Left colon (tissue), 2 donors: ENCODE results near the gene ACHE. TPM values are rescaled to one million over a fixed set of nuclear protein-coding genes. Genes with fewer than 3 reads are reported as not detected.

Experiments
- ATAC-seq: fragments of 200-7000 bp; cut with Tn5 transposase; one replicate; pipeline ENCODE4 v1.9.1; 2020; ENCODE audit warnings: mild to moderate bottlenecking, moderate library complexity
- DNase-seq, 2 donors: peaks; one replicate each; pipeline ENCODE4 v3.0.0-alpha.2; 2020
- intact Hi-C, 2 donors: fragments of 100-400 bp; cut with DNase I in 1 of 2; cut with micrococcal nuclease in 1 of 2; formaldehyde crosslinking; loops; one replicate each; pipeline versions ENCODE4 v1.11.2 to v1.14.0; 2022; cut with DNase I, micrococcal nuclease
- total RNA-seq, 2 donors: library from RNA; stranded (reverse); fragmentation: NEBNext Ultra II Directional; extraction: Animal tissue kit (Norgen Biotek cat#: 25700); gene quantifications; one replicate each; pipeline ENCODE4 v1.2.1, GENCODE V29; 2021
- donor health status: DM: no; HTN: no; CAD: no.
- donor health status: DM: yes; HTN: yes; CAD: no.

Gene ACHE
- total RNA-seq, 2 donors from 2014 or later: 18.4 to 29.2 TPM

DNA sequence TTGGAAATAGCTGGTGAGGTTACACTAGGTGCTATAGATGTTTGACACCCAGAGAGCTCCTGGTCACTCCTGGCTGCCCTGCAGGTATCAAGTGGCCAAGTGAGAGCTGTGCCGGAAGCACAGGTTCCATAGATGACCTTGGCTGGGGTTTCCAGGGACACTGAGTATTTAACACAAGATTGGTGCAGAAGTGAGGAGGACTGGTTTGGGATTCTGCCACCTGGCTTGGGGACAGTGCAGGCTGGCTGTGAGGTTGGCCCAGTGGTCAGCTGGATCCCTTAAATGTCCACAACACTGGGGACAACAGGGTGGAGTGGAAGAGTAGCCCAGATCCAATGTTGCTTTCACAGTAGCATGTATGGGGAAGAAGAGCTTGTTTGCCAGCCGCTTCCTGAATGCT lies 5.3 kb upstream of the ACHE start:
- intact Hi-C loops: loop anchor here in 1 of 2 donors (5.0 kb wide), 1 partner anchor 156 kb away; no protein-coding TSS in a partner anchor
- DNase-seq (no peak), ATAC-seq (no peak)

DNA sequence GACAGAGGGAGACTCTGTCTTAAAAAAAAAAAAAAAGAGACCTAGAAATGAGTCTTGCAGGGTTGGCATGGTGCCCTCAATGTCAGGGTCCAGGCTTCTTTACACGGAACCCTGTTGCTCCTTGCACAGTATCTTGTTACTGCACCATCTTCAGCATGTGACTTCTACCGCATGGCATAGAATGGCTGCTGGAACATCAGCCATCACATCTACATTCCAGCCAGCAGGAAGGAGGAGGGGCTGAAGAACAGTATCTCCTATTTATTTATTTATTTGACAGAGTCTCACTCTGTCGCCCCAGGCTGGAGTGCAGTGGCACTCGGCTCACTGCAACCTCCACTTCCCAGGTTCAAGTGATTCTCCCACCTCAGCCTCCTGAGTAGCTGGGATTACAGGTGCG lies 3.7 kb upstream of the ACHE start:
- ATAC-seq (no peak), DNase-seq (no peak)
- intact Hi-C loops: loop anchor here in 1 of 2 donors (10.0 kb wide), 1 partner anchor 165 kb away; no protein-coding TSS in a partner anchor

DNA sequence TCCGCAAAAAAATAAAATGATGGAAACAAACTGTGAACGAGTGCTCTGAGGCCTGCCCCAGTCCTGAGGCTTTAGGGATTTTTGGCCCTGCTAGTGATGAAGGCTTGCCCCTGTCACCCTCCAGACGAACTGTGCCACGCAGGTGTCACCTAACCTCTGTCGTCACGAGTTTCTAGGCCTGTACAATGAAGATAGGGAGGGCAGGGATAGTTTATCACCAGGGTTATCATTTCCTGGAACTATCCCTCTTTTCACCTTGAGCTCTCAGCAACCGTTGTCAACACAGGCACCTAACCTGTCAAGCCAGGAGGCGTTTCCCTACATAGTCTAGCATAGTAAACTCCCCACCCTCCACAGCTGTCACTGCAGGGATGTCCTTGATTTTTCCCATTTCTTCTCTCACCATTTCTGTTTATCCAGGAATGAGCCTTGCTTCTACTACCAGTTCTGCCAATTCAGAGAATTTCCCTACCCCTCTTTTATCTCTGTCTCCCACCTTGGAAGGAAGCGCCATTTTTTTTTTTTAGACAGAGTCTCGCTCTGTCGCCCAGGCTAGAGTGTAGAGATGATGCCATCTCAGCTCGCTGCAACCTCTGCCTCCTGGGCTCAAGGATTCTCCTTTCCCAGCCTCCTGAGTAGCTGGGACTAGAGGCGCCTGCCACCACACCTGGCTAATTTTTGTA lies 2.2 kb upstream of the ACHE start:
- ATAC-seq: peak; percentile 67
- peak; percentile 60 to 78 for DNase-seq
- intact Hi-C loops: loop anchor here in 1 of 2 donors (10.0 kb wide), 1 partner anchor 167 kb away; no protein-coding TSS in a partner anchor

DNA sequence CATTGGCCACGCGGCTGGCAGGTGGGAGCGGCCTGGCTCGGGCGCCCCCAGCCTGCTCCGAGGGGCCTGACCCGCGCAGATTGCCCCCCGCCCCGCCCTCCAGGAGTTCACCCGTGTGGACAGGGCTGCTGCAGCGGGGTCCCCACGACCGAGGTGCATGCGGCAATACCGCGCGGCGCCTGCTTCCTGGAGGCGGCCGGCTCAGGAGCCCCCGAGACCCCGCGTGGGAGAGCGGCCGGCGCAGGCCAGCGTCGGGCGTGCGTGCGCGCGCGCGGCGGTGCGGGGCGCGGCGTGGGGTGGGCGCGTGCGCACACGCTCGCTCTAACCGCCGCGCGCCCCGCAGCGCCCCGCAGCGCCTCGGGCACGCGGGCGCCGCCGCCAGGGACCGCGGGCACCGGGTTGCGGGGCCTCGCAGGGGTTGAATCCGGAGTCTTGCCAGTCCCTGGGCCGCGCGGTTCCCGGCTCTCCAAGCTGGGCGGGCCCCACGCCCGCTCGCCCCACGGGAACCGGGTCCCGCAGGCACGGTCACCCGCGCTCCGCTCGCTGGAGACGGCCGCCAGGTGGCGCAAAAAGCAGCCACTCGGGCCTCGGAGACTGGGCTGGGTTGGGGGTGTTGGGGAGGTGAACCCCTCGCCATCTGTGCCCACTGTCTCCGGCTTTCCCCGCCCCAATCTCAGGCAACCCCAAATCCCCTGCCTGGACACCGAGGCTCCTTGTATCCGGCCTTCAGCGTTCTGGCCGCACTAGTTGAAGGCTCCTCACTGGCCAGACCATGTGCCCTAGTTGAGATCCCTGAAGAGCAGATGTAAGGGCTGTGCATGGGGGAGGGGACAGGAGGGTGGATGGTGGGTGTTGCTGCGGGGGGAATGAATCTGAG lies 1.3 kb upstream of the ACHE start:
- ATAC-seq (peak; percentile 45), DNase-seq (peak in 1 of 2 donors; percentile 71)
- intact Hi-C loops: loop anchor here in 1 of 2 donors (10.0 kb wide), 1 partner anchor 168 kb away; no protein-coding TSS in a partner anchor

DNA sequence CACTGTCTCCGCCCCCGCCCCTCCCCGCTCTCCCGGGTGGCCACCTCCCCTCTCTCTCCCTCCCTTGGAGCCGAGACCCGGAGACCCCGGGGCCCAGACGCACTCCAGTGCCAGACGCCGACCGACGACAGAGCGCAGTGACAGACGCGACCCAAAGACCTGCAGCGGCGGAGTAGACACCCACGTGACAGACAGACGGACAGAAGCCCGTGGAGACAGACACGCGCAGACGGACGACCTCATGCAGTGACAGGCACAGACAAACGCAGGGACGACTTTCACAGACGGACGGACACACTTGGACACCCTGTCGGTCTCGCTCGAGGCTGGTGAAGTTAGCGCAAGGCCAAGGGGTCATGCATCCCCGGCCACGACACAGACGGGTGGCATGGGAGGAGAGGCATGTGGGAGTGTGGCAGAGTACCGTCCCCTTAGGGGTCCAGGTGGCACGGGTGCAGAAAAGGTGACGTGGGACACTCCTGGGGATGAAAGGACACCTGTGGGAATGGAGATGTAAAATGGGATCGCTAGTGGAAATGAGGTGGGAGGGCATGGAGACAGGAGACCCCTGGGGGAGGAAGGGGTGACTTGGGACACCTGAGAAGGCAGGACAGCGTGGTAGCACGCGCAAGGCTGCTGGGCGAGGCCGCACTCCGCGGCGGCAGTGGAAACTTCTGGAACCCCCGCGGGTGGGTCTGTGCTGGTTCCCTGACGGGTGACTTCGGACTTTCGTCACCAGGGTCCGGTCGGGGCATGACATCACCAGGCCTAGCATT lies 456 bp upstream of the ACHE start:
- ATAC-seq (peak; percentile 38), DNase-seq (peak; percentile 48 to 70)
- intact Hi-C loops: loop anchor here in 1 of 2 donors (10.0 kb wide), 1 partner anchor 169 kb away; no protein-coding TSS in a partner anchor

DNA sequence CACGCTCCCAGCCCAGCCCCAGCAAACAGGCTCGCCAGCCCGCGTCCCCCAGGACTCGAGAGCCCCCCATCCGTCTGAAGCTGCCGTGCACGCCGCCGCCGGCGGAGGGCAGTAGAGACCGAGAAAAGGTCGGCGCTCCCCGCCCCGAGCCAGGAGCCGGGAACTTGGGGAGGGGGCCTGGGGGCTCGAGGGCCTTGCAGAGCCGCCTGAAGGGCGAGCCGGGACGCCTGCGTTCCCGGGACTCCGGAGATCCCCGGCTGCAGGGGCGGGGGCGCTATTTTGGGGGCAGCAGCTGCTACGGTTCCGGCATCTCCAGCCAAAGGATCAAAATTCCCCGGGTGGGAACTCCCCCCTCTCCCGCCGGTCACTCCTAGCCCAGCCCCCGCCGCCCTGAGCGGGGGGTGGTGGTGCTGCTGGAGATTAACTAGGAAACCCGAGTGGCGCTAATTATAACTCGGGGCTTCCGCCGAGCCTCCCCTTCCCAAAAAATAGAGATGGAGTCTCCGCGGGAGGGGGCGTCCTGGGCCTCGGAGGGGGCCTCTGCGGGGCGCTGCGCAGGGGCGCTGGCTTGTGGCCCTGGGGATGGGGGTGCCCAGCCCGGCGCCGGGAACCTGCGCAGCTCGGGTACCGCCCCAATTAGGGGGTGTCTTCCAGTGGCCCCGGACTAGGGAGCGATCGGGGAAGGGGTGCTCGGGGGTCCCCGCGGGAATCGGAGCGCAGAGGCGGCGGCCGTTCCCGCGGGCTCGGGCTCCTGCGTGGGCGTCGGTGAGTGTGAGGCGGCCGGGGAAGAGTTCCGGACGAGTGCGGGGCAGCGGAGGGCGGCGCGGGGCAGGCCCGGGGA lies 608 bp downstream of the ACHE start:
- intact Hi-C loops: loop anchor here in 1 of 2 donors (10.0 kb wide), 1 partner anchor 170 kb away; no protein-coding TSS in a partner anchor
- ATAC-seq (no peak), DNase-seq (peak in 1 of 2 donors; percentile 72)

DNA sequence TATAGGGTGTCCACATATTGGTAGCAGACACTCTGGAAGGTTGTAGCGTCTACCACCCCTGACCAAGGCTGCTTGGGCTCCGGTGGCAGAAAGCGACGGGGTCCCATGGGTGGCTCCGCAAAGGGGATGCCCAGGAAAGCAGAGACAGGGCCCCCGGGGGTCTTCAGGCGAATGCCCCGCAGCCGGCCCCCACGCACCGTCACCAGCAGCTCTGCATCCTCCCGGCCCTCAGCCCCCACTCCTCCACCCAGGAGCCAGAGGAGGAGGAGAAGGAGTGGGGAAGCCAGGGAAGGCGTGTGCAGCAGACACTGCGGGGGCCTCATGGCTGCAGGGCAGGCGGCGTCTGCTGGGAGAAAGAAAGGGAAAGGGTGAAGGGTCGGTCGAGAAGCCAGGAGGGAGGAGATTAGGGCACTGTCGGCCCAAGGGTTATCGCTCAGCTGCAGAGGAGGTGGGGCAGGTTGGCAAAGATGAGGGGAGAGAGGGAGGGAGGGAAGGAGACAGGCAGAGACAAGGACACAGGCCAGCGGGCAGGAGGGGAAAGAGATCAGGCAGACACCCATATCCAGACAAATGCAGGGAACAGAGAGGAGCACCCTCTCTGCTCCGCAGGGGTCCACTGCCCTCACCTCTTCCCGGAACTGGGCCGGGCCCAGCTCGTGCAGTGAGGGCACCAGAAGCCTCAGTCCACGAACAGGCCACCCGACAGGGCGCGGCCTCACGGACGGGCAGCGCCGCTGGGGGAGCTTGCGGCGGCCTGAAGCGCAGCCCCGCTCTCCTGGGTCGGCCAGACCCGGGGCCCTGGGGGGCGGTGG lies 1.6 kb downstream of the ACHE start:
- intact Hi-C loops: loop anchor here in 1 of 2 donors (10.0 kb wide), 1 partner anchor 171 kb away; no protein-coding TSS in a partner anchor
- ATAC-seq (no peak), DNase-seq (no peak)

DNA sequence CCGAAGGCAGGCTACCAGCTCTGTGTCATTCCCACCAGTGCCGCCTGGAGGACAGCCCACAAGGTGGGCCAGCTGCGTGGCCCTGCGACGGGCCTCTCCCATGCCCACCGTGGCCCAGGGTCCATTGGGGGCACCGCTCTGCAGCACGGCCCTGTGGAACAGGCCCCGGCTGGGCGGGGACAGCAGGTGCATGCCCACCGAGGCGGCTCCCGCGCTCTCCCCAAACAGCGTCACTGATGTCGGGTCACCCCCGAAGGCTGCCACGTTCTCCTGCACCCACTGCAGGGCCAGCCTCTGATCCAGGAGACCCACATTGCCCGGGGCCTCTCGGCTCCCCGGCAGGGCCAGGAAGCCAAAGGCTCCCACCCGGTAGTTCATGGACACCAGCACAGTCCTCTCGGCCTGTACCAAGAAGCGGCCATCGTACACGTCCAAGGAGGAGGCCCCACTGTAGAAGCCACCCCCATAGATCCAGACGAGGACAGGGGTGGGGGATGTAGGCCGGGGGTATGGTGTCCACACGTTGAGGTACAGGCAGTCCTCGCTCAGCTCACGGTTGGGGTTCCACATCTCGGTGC lies 2.3 kb downstream of the ACHE start:
- ATAC-seq (no peak), DNase-seq (no peak)
- intact Hi-C loops: loop anchor here in 1 of 2 donors (10.0 kb wide), 1 partner anchor 171 kb away; no protein-coding TSS in a partner anchor

DNA sequence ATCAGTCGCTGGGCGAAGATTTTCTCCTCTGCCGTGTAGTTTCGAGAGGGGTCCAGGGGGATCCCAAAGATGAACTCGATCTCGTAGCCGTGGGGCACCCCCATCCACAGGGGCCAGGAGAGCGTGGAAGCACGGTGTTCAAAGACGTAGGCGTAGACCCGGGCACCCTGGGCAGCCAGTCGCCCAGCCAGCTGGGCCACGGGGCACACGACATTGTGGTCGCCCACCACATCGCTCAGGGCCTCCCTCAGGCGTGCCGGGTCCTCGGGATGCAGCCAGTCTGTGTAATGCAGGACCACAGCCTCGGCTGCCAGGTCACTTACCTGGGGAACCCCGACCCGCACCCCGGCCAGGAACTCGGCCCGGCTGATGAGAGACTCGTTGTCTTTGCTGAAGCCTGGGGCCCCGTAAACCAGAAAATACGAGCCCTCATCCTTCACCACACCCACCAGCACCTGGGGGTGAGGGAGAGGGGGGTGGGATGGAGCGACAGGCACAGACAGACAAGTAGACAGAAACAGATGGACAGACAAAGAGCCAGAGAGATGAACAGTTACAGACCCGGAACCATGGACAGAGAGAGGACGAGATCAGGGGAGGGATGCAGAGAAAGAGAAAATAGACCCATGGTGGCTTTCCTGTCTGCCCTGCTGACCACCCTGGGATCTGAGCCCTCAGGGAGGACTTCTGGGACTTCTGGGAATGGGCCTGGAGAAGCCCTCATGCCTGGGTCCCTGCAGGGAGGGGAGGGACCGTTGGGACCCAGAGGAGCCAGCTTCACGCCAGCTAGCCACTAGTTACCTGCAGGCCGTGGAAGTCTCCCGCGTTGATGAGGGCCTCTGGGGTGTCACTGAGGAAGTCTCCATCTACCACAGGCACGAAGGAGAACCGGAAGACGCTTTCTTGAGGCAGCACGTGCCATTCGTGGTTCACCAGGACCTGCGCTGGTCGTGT lies 3.0 kb downstream of the ACHE start:
- ATAC-seq (no peak), DNase-seq (no peak)
- intact Hi-C loops: loop anchor here in 1 of 2 donors (10.0 kb wide), 1 partner anchor 172 kb away; no protein-coding TSS in a partner anchor

DNA sequence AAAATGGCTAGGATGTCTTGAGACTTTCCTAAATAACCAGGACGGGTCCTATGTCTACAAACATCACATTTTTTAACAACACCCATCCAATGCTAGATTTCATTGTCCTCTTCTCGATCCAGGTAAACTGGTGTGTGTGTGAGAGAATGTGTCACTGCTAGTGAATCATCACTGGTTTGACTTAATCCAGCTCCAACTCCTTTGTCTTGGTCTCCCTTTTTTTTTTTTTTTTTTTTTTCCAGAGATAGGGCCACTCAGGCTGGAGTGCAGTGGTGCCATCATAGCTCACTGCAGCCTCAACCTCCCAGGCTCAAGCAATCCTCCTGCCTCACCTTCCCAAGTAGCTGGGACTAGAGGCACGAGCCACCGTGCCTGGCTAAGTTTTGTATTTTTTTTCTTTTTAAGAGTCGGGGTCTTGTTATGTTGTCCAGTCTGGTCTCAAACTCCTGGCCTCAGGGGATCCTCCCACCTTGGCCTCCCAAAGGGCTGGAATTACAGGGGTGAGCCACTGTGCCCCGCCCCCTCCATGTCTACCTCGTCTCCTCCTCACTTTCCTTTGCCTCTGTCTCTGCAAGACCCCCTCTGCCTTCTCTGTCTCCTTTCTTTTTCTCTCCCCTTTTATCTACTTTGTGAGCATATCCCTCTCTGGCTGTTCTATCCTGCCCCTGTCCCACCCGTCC lies 4.0 kb downstream of the ACHE start:
- intact Hi-C loops: loop anchor here in 1 of 2 donors (10.0 kb wide), 1 partner anchor 173 kb away; no protein-coding TSS in a partner anchor
- ATAC-seq (no peak), DNase-seq (no peak)

DNA sequence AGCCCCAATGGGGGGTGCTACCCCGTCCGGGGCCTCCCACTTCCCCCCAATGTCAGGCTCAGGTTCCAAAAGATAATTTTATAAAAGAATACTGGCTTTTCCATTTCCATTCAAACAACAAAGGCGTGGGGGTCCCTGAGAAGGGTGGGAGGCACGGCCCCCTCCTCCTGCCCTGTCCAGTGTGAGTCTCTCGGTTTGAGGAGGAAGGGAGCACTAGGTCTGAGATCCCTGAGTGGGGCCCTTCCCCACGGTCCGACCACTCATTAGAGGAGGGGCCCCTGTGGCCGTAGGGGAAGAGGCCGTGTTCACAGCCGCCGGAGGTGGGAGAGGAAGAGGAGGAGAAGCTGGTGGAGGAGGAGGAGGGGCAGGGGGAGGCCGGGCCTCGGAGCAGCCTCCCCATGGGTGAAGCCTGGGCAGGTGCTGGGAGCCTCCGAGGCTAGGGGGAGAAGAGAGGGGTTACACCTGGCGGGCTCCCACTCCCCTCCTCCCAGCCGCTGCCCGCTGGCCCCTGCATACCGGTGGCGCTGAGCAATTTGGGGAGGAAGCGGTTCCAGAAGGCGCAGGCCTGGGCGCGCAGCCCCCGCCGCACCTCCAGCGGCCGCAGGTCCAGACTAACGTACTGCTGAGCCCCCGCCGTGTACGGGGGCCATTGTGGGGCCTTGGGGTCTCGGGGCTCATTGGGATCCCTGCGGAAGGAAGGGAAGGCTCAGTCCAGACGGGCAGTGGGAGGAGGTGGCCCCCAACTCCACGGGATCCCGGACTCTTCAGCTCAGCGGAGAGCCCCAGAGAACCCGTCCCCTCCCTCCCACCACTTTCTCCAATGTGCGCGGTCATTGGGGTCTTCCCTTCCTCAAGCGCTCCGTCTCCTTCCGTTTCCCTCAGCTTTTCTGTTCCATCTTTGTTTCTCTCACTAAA lies 4.8 kb downstream of the ACHE start:
- DNase-seq: peak in 1 of 2 donors; percentile 36
- ATAC-seq: no peak
- intact Hi-C loops: loop anchor here in 1 of 2 donors (10.0 kb wide), 1 partner anchor 174 kb away; no protein-coding TSS in a partner anchor

DNA sequence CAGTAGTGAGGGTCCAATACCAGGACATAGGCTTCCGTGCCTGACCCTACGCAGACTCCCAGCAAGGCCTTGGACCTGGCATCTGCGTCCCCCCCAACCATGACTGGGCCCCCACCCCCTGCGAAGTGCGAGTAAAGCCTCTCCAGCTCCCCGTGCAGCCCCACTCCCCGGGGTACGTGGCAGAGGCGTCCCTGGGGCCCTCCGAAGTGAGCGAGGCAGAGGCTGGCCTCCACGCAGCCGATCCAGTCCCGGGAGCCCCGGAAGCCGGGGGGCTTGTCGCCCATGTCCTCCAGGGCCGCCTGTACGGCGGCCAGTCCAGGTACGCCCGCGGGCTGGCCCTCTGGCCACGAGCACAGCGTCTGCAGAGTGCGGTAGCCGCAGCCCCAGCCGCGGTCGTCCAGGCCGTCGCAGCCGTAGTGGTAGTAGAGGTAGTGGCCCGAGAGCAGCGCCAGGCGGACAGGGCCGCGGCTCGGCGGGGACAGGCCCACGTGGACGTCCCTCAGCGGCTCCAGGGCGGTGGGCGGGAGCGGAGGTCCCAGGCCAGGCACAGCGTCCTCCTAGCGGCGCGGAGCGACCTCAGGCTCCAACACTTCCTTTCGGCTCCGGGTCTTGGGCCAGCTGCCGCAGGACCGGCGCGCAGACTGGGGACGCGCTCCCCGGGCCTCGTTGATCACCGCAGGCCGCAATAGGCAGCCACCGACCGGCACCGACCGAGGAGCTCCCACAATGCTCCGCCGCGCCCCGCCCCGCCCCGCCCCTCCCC lies 6.5 kb downstream of the ACHE start, which contains the start of gene UFSP1:
Gene UFSP1, minus strand, starts transcription at position 728 of the 763 bp plus-strand sequence. Its CDS starts 444 bp downstream, at position 284.
- intact Hi-C loops: no loop called here
- DNase-seq: no peak
- ATAC-seq: peak; percentile 49
